Ovary (tissue), 9 donors: Measurements from ENCODE around the gene ATP6V1G1. TPM values are rescaled to one million over a fixed set of nuclear protein-coding genes. Genes with fewer than 3 reads are reported as not detected.
"Not testable (repeated sequence)": the region's sequence is repeated elsewhere in the genome, so short reads cannot be mapped to it uniquely, and the experiment has no call there.

Experiments
- DNase-seq, 5 donors: peaks; one replicate each; pipeline ENCODE4 v3.0.0-alpha.2; 2019 to 2020
- H3K27ac ChIP-seq, 2 donors: fragments of 200-600 bp; one replicate each; pipeline versions ENCODE4 v1.5.1 to v1.8.0; 2019 to 2022
- H3K27me3 ChIP-seq: fragments of 200-600 bp; one replicate; pipeline ENCODE4 v1.8.0; 2022
- H3K36me3 ChIP-seq: fragments of 200-600 bp; sonication (generic); one replicate; pipeline ENCODE4 v1.5.1; 2019
- H3K4me1 ChIP-seq: one replicate; pipeline ENCODE4 v1.8.1; 2013; ENCODE audit warnings: mild to moderate bottlenecking, moderate library complexity; ENCODE audit not compliant: insufficient read depth
- H3K4me3 ChIP-seq: fragments of 200-600 bp; sonication (generic); one replicate; pipeline ENCODE4 v1.5.1; 2017
- H3K9me3 ChIP-seq, 2 donors: fragments of 200-600 bp in 1 of 2; sonication (generic) in 1 of 2; one replicate each; pipeline versions ENCODE4 v1.5.1 to v1.8.1; 2013 to 2019; ENCODE audit warnings: mild to moderate bottlenecking in 1 of 2, moderate library complexity in 1 of 2
- CTCF ChIP-seq, 3 donors: fragments of 450-650 bp in 2 of 3; fragments of 200-600 bp in 1 of 3; IDR thresholded peaks; one replicate each; pipeline versions ENCODE4 v1.5.1 to v1.8.0; 2016 to 2022; ENCODE audit warnings: antibody characterized with exemption in 3 of 3, mild to moderate bottlenecking in 1 of 3
- EP300 ChIP-seq: sonication (generic); formaldehyde crosslinking; IDR thresholded peaks from one replicate; pipeline ENCODE4 v1.6.1; 2017; ENCODE audit warnings: antibody characterized with exemption
- POLR2A ChIP-seq: fragments of 450-650 bp; IDR thresholded peaks from one replicate; pipeline ENCODE4 v1.6.1; 2017; ENCODE audit warnings: antibody characterized with exemption, mild to moderate bottlenecking, moderate library complexity
- WGBS, 3 donors: extraction: QIAGEN DNeasy Blood & Tissue Kit in 1 of 3; methylation state at CpG; one replicate each; pipeline versions ENCODE4 v1.1.5 to v1.1.7; 2013 to 2017; 5-methylcytosine and 5-hydroxymethylcytosine counted together
- intact Hi-C, 4 donors: fragments of 100-400 bp; cut with DNase I; formaldehyde crosslinking; loops; one replicate each; pipeline versions ENCODE4 v1.11.0 to v1.15.1; 2022 to 2023
- polyA plus RNA-seq, 2 donors: library from polyadenylated mRNA; stranded (reverse); fragments of 200-250 nt in 1 of 2; fragments of 350-450 nt in 1 of 2; fragmentation: Illumina TruSeq in 1 of 2; extraction: RNeasy Lipid Tissue Mini Kit (QIAGEN cat#74804) in 1 of 2; gene quantifications; one replicate each; pipeline ENCODE4 v1.2.3, GENCODE V29; 2013 to 2014
- total RNA-seq, 7 donors: library from RNA; depleted of rRNA in 2 of 7; stranded (reverse); fragments of >200 nt in 2 of 7; fragmentation: NEBNext Ultra II Directional in 3 of 7; extraction: Animal tissue kit (Norgen Biotek cat#: 25700) in 3 of 7; gene quantifications; one replicate each; pipeline versions ENCODE4 v1.1.0 to v1.2.4, GENCODE V29; 2016 to 2023
- donor health status: DM: no; HTN: no; CAD: no; lungs with moderate emphysema.
- donor health status: DM: no; HTN: no; CAD: no.
- donor health status: Bipolar disorder and iron deficiency.
- donor health status: DM: yes; HTN: yes; CAD: no.
- donor health status: DM: no; HTN: no; CAD: no.
- donor health status: DM: yes; HTN: yes; CAD: no.

ATP6V1G1 gene
- total and polyA plus RNA-seq, 9 donors: 93.5 to 211 (median 113) TPM

GRCh38 chr9:114590328-114590727, 2.8 kb downstream of the ATP6V1G1 start:
- Histone ChIP-seq H3K27ac (no peak overlapping the region), H3K4me3 (no peak overlapping the region), H3K27me3 (no peaks in the 10 kb centered on the region), H3K4me1 (peaks cover 13% of the 10 kb centered on the region), H3K9me3 (no peaks in the 10 kb centered on the region), H3K36me3 (no peaks in the 10 kb centered on the region)
- intact Hi-C loops: loop anchor here in 1 of 4 donors (5.0 kb wide), 1 partner anchor 62 kb away; no protein-coding TSS in a partner anchor
- TF ChIP-seq CTCF (IDR thresholded peaks at IDR 0.05) (no peak), EP300 (no peak), POLR2A (no peak)
- DNase-seq: no peak
- WGBS, 3 donors: 68 to 87% (median 71%) methylated on average over 6 of the region's 6 CpGs

- Histone ChIP-seq H3K27ac (no peak overlapping the region), H3K27me3 (no peaks in the 10 kb centered on the region), H3K4me3 (no peak overlapping the region), H3K36me3 (no peaks in the 10 kb centered on the region), H3K9me3 (no peaks in the 10 kb centered on the region), H3K4me1 (peaks cover 13% of the 10 kb centered on the region)
- 53 to 60% (median 54%) methylated on average over 5 of the region's 5 CpGs for WGBS, 3 donors
- no peak for DNase-seq
- intact Hi-C loops: loop anchor here in 1 of 4 donors (5.0 kb wide), 1 partner anchor 61 kb away; no protein-coding TSS in a partner anchor
- TF ChIP-seq POLR2A (no peak), CTCF (IDR thresholded peaks at IDR 0.05) (no peak), EP300 (no peak)
Measured at GRCh38 chr9:114591291-114591787, 3.8 kb downstream of the ATP6V1G1 start.

- no peak for DNase-seq
- H3K4me3 ChIP-seq: no peak overlapping the region
- H3K27ac ChIP-seq: no peak overlapping the region
- no peaks in the 10 kb centered on the region for H3K36me3 ChIP-seq
- WGBS, 3 donors: 34 to 43% (median 38%) methylated on average over 1 of the region's 1 CpG
- no peaks in the 10 kb centered on the region for H3K27me3 ChIP-seq
- no peak for TF ChIP-seq EP300
- intact Hi-C loops: loop anchor here in 1 of 4 donors (5.0 kb wide), 1 partner anchor 60 kb away; no protein-coding TSS in a partner anchor
- H3K9me3 ChIP-seq: no peaks in the 10 kb centered on the region
- peaks cover 13% of the 10 kb centered on the region for H3K4me1 ChIP-seq
Measured at GRCh38 chr9:114591849-114592248, 4.3 kb downstream of the ATP6V1G1 start.

- Histone ChIP-seq H3K4me3 (no peak overlapping the region), H3K27me3 (no peaks in the 10 kb centered on the region), H3K27ac (no peak overlapping the region), H3K4me1 (peaks cover 13% of the 10 kb centered on the region), H3K9me3 (no peaks in the 10 kb centered on the region), H3K36me3 (no peaks in the 10 kb centered on the region)
- intact Hi-C loops: loop anchor here in 1 of 4 donors (5.0 kb wide), 1 partner anchor 60 kb away; no protein-coding TSS in a partner anchor
- DNase-seq: peak in 1 of 5 donors; percentile 23
- TF ChIP-seq POLR2A: no peak
- TF ChIP-seq CTCF (IDR thresholded peaks at IDR 0.05): no peak
- no peak for TF ChIP-seq EP300
- WGBS, 3 donors: 4 to 17% (median 7%) methylated on average over 6 of the region's 6 CpGs
Measured at GRCh38 chr9:114592356-114592755, 4.8 kb downstream of the ATP6V1G1 start.

- 93 to 97% (median 97%) methylated on average over 17 of the region's 17 CpGs for WGBS, 3 donors
- Histone ChIP-seq H3K4me1 (peaks cover 9% of the 10 kb centered on the region), H3K9me3 (no peaks in the 10 kb centered on the region), H3K27ac (no peak overlapping the region), H3K4me3 (no peak overlapping the region), H3K27me3 (no peaks in the 10 kb centered on the region), H3K36me3 (no peaks in the 10 kb centered on the region)
- TF ChIP-seq CTCF (IDR thresholded peaks at IDR 0.05): no peak
- no peak for TF ChIP-seq EP300
- no peak for TF ChIP-seq POLR2A
- DNase-seq: no peak
- intact Hi-C loops: loop anchor here in 1 of 4 donors (5.0 kb wide), 1 partner anchor 58 kb away; no protein-coding TSS in a partner anchor
Measured at GRCh38 chr9:114594136-114594535, 6.6 kb downstream of the ATP6V1G1 start.

- H3K9me3 ChIP-seq, H3K4me3 ChIP-seq, H3K4me1 ChIP-seq, intact Hi-C loops, H3K36me3 ChIP-seq, DNase-seq, H3K27ac ChIP-seq, H3K27me3 ChIP-seq: not testable (repeated sequence)
- 92 to 96% (median 94%) methylated on average over 8 to 9 of the region's 9 CpGs for WGBS, 3 donors
Measured at GRCh38 chr9:114600502-114601248, 13.1 kb downstream of the ATP6V1G1 start.

GRCh38 chr9:114601787-114602186, 14.2 kb downstream of the ATP6V1G1 start:
- intact Hi-C loops, H3K4me3 ChIP-seq, H3K27me3 ChIP-seq, H3K9me3 ChIP-seq, H3K27ac ChIP-seq, DNase-seq, H3K36me3 ChIP-seq, H3K4me1 ChIP-seq: not testable (repeated sequence)
- 91 to 93% (median 93%) methylated on average over 2 of the region's 2 CpGs for WGBS, 3 donors
